T-cell (primary cell): Measurements from ENCODE around the gene HTR3A. TPM values are rescaled to one million over a fixed set of nuclear protein-coding genes. Genes with fewer than 3 reads are reported as not detected.

Experiments used
- ATAC-seq, 4 experiments: fragments of 200-7000 bp in 3 of 4; fragments of 150-1000 bp in 1 of 4; cut with Tn5 transposase; replicated peaks in 1 of 4; 1 replicate in 3 of 4; 2 replicates in 1 of 4; pipeline ENCODE4 v1.10.0; 2021; ENCODE audit warnings: moderate library complexity in 3 of 4, mild to moderate bottlenecking in 2 of 4, moderate number of reproducible peaks in 1 of 4
- CTCF ChIA-PET, 2 donors: fragments of 300-600 bp; sonication (Branson Sonifier 250); formaldehyde crosslinking; loops; one replicate each; lab custom pipeline; 2022; ENCODE audit warnings: antibody characterized with exemption in 2 of 2; lab: Charles Lee
- POLR2A ChIA-PET, 2 donors: fragments of 300-600 bp; sonication (Branson Sonifier 250); formaldehyde crosslinking; loops; one replicate each; lab custom pipeline; 2022; ENCODE audit warnings: antibody characterized with exemption in 2 of 2; lab: Charles Lee
- DNase-seq, 35 experiments: peaks; one replicate each; pipeline versions ENCODE4 v3.0.0 to v3.0.0-alpha.2; 2013 to 2023
- H3K27ac ChIP-seq: one replicate; pipeline ENCODE4 v1.5.1; 2013; ENCODE audit warnings: low read length
- H3K27me3 ChIP-seq, 2 experiments: replicated peaks in 1 of 2; 1 replicate in 1 of 2; 2 replicates in 1 of 2; pipeline versions ENCODE4 v1.6.1 to v1.7.0; 2013; ENCODE audit warnings: low read length in 1 of 2, mixed read lengths in 1 of 2; ENCODE audit not compliant: control insufficient read depth in 2 of 2, insufficient read depth in 2 of 2; ENCODE audit errors: extremely low read depth in 1 of 2
- H3K36me3 ChIP-seq, 2 donors: 1 replicate in 1 of 2; 2 replicates in 1 of 2; pipeline versions ENCODE4 v1.6.1 to v1.7.0; 2013; ENCODE audit warnings: low read length in 1 of 2; ENCODE audit not compliant: control insufficient read depth in 2 of 2, insufficient read depth in 1 of 2; ENCODE audit errors: extremely low read depth in 1 of 2
- H3K4me1 ChIP-seq, 2 experiments: 1 replicate in 1 of 2; 2 replicates in 1 of 2; pipeline versions ENCODE4 v1.6.1 to v1.7.0; 2013; ENCODE audit warnings: low read length in 2 of 2, mixed read lengths in 1 of 2; ENCODE audit not compliant: insufficient read depth in 2 of 2, control insufficient read depth in 1 of 2; ENCODE audit errors: extremely low read depth in 1 of 2
- H3K4me3 ChIP-seq, 2 donors: 1 replicate in 1 of 2; 2 replicates in 1 of 2; pipeline versions ENCODE4 v1.5.1 to v1.7.0; 2013; ENCODE audit warnings: mild to moderate bottlenecking in 2 of 2, low read length in 1 of 2, moderate library complexity in 1 of 2; ENCODE audit not compliant: control insufficient read depth in 1 of 2; ENCODE audit errors: extremely low read depth in 1 of 2
- H3K9me3 ChIP-seq: 2 replicates; pipeline ENCODE4 v1.7.0; 2013
- H3K27ac Mint-ChIP-seq, 2 donors: one replicate each; pipeline ENCODE4 v1.8.0; 2020 to 2021; ENCODE audit warnings: mild to moderate bottlenecking in 2 of 2, mixed read lengths in 2 of 2
- H3K27me3 Mint-ChIP-seq, 2 donors: one replicate each; pipeline ENCODE4 v1.8.0; 2021 to 2022; ENCODE audit warnings: mixed read lengths in 2 of 2
- H3K36me3 Mint-ChIP-seq: one replicate; pipeline ENCODE4 v1.8.0; 2021; ENCODE audit warnings: mixed read lengths
- H3K4me1 Mint-ChIP-seq, 3 donors: one replicate each; pipeline ENCODE4 v1.8.0; 2020 to 2022; ENCODE audit warnings: mixed read lengths in 3 of 3, mild to moderate bottlenecking in 1 of 3
- H3K4me3 Mint-ChIP-seq, 3 donors: one replicate each; pipeline ENCODE4 v1.8.0; 2020 to 2022; ENCODE audit warnings: mild to moderate bottlenecking in 3 of 3, mixed read lengths in 3 of 3, moderate library complexity in 3 of 3
- H3K9me3 Mint-ChIP-seq, 3 donors: one replicate each; pipeline ENCODE4 v1.8.0; 2020 to 2022; ENCODE audit warnings: mixed read lengths in 3 of 3
- WGBS: methylation state at CpG from one replicate; pipeline ENCODE4 v1.1.5; 2013; ENCODE audit warnings: missing lambda C conversion rate; ENCODE audit not compliant: insufficient coverage; 5-methylcytosine and 5-hydroxymethylcytosine counted together
- total RNA-seq, 35 experiments: library from RNA in 6 of 35; stranded (reverse) in 6 of 35; fragments of 120-200 nt in 1 of 35; gene quantifications; one replicate each; pipeline versions ENCODE4 v1.2.1 to v1.2.4 and lab custom pipeline; 2013 to 2026

Gene HTR3A
- total RNA-seq, 5 donors from 2014 or later (not counting 1 experiment from before 2014, with no cell fraction given), result 0.13 TPM; not detected in 4

GRCh38 chr11:114001416-114001815 lies 26.5 kb downstream of the HTR3A start:
- Histone ChIP-seq H3K36me3 (no peaks in the 10 kb centered on the region), H3K4me3 (no peak overlapping the region), H3K27ac (no peak overlapping the region), H3K4me1 (no peaks in the 10 kb centered on the region), H3K27me3 (peaks cover 3 to 18% of the 10 kb centered on the region in 2 experiments), H3K9me3 (no peaks in the 10 kb centered on the region)
- Mint-ChIP-seq H3K4me1 (no peaks in the 10 kb centered on the region), H3K4me3 (no peak overlapping the region), H3K27ac (no peak overlapping the region), H3K36me3 (no peaks in the 10 kb centered on the region), H3K9me3 (no peaks in the 10 kb centered on the region), H3K27me3 (peaks cover 7 to 10% of the 10 kb centered on the region in 2 donors)
- no peak for DNase-seq
- CTCF ChIA-PET, result interaction anchor here in 1 of 2 donors (0.8 kb wide), 1 partner anchor 249 kb away, joined by 3 read pairs; no protein-coding TSS in a partner anchor
- POLR2A ChIA-PET, result no interaction called here
- ATAC-seq, result no peak
- WGBS, result 56% methylated on average over 2 of the region's 3 CpGs

- CTCF ChIA-PET, result no interaction called here
- ATAC-seq, result no peak
- WGBS, result 25% methylated on average over 2 of the region's 4 CpGs
These were observed 33.4 kb downstream of the HTR3A start for GRCh38 chr11:114008331-114008730.

GRCh38 chr11:114010931-114011330 lies 36.0 kb downstream of the HTR3A start:
- POLR2A ChIA-PET, result no interaction called here
- Histone ChIP-seq H3K36me3 (no peaks in the 10 kb centered on the region), H3K4me1 (no peaks in the 10 kb centered on the region), H3K9me3 (no peaks in the 10 kb centered on the region), H3K4me3 (no peak overlapping the region), H3K27ac (no peak overlapping the region), H3K27me3 (peaks cover 2 to 11% of the 10 kb centered on the region in 2 experiments)
- CTCF ChIA-PET, result no interaction called here
- Mint-ChIP-seq H3K9me3 (no peaks in the 10 kb centered on the region), H3K4me1 (no peaks in the 10 kb centered on the region), H3K36me3 (no peaks in the 10 kb centered on the region), H3K27ac (no peak overlapping the region), H3K4me3 (no peak overlapping the region), H3K27me3 (peaks cover 12 to 27% of the 10 kb centered on the region in 2 donors)
- no peak for DNase-seq
- ATAC-seq, result no peak
- 90% methylated on average over 2 of the region's 4 CpGs for WGBS

More at GRCh38 chr11:114008331-114008730, 33.4 kb downstream of the HTR3A start:
- Histone ChIP-seq H3K36me3 (no peaks in the 10 kb centered on the region), H3K4me1 (no peaks in the 10 kb centered on the region), H3K27me3 (peaks cover 0 to 8% of the 10 kb centered on the region in 2 experiments), H3K27ac (no peak overlapping the region), H3K9me3 (no peaks in the 10 kb centered on the region), H3K4me3 (no peak overlapping the region)
- no peak for DNase-seq
- Mint-ChIP-seq H3K27me3 (peaks cover 12 to 27% of the 10 kb centered on the region in 2 donors), H3K27ac (no peak overlapping the region), H3K4me1 (no peaks in the 10 kb centered on the region), H3K36me3 (no peaks in the 10 kb centered on the region), H3K9me3 (no peaks in the 10 kb centered on the region), H3K4me3 (no peak overlapping the region)
- POLR2A ChIA-PET, result no interaction called here

- peaks cover 2 to 11% of the 10 kb centered on the region in 2 experiments for H3K27me3 ChIP-seq
- DNase-seq (no peak), ATAC-seq (no peak)
- H3K36me3 Mint-ChIP-seq, result no peaks in the 10 kb centered on the region
- no peaks in the 10 kb centered on the region for H3K9me3 ChIP-seq
- CTCF ChIA-PET, result no interaction called here
- 46% methylated on average over 2 of the region's 2 CpGs for whole genome bisulfite sequencing
- no peak overlapping the region for H3K4me3 Mint-ChIP-seq
- no peaks in the 10 kb centered on the region for H3K4me1 Mint-ChIP-seq
- H3K27me3 Mint-ChIP-seq, result peaks cover 12 to 27% of the 10 kb centered on the region in 2 donors
- H3K9me3 Mint-ChIP-seq, result no peaks in the 10 kb centered on the region
- H3K4me1 ChIP-seq, result no peaks in the 10 kb centered on the region
- no peak overlapping the region for H3K27ac Mint-ChIP-seq
- H3K36me3 ChIP-seq, result no peaks in the 10 kb centered on the region
- no peak overlapping the region for H3K27ac ChIP-seq
- H3K4me3 ChIP-seq, result no peak overlapping the region
- POLR2A ChIA-PET, result no interaction called here
These were observed 36.5 kb downstream of the HTR3A start for GRCh38 chr11:114011443-114011842.

GRCh38 chr11:114015117-114015516 lies 40.2 kb downstream of the HTR3A start:
- no peaks in the 10 kb centered on the region for H3K9me3 ChIP-seq
- ATAC-seq, result peak in 1 of 4 experiments; percentile 27
- WGBS, result 60% methylated on average over 5 of the region's 6 CpGs
- H3K9me3 Mint-ChIP-seq, result no peaks in the 10 kb centered on the region
- ChIA-PET POLR2A (no interaction called here), CTCF (interaction anchor here (0.7 to 1.7 kb wide), 2 partner anchors 246 to 1319 kb away, joined by 3 to 7 read pairs; no protein-coding TSS in a partner anchor)
- H3K36me3 ChIP-seq, result no peaks in the 10 kb centered on the region
- no peak overlapping the region for H3K27ac ChIP-seq
- H3K36me3 Mint-ChIP-seq, result no peaks in the 10 kb centered on the region
- H3K4me3 ChIP-seq, result no peak overlapping the region
- no peak overlapping the region for H3K4me3 Mint-ChIP-seq
- H3K27me3 Mint-ChIP-seq, result peaks cover 12% of the 10 kb centered on the region in 2 donors
- peaks cover 2 to 11% of the 10 kb centered on the region in 2 experiments for H3K27me3 ChIP-seq
- H3K4me1 Mint-ChIP-seq, result no peaks in the 10 kb centered on the region
- no peak for DNase-seq
- no peaks in the 10 kb centered on the region for H3K4me1 ChIP-seq
- H3K27ac Mint-ChIP-seq, result no peak overlapping the region

- ATAC-seq (no peak), DNase-seq (no peak)
- ChIA-PET POLR2A (no interaction called here), CTCF (no interaction called here)
- peaks cover 4% of the 10 kb centered on the region in 2 donors for H3K27me3 Mint-ChIP-seq
- H3K27me3 ChIP-seq, result peaks cover 2 to 7% of the 10 kb centered on the region in 2 experiments
- H3K27ac Mint-ChIP-seq, result no peak overlapping the region
- no peaks in the 10 kb centered on the region for H3K36me3 ChIP-seq
- no peaks in the 10 kb centered on the region for H3K4me1 Mint-ChIP-seq
- no peaks in the 10 kb centered on the region for H3K9me3 Mint-ChIP-seq
- WGBS, result 100% methylated on average over 1 of the region's 2 CpGs
- no peaks in the 10 kb centered on the region for H3K4me1 ChIP-seq
- H3K4me3 Mint-ChIP-seq, result no peak overlapping the region
- no peaks in the 10 kb centered on the region for H3K9me3 ChIP-seq
- H3K27ac ChIP-seq, result no peak overlapping the region
- H3K4me3 ChIP-seq, result no peak overlapping the region
- no peaks in the 10 kb centered on the region for H3K36me3 Mint-ChIP-seq
These were observed 42.1 kb downstream of the HTR3A start for GRCh38 chr11:114016986-114017385.
